GM19043 (cell line): ENCODE results near the gene TRMT61A.
"Not testable (repeated sequence)": the region's sequence is repeated elsewhere in the genome, so short reads cannot be mapped to it uniquely, and the experiment has no call there.

Source experiments
- ATAC-seq: cut with Tn5 transposase; IDR thresholded peaks from one replicate; pipeline ENCODE4 v1.9.1; 2021; ENCODE audit warnings: low read depth; ENCODE audit not compliant: unreplicated experiment

The TRMT61A gene

GRCh38 chr14:103521951-103522563 lies 6.9 kb upstream of the TRMT61A start:
- no peak for ATAC-seq

DNA sequence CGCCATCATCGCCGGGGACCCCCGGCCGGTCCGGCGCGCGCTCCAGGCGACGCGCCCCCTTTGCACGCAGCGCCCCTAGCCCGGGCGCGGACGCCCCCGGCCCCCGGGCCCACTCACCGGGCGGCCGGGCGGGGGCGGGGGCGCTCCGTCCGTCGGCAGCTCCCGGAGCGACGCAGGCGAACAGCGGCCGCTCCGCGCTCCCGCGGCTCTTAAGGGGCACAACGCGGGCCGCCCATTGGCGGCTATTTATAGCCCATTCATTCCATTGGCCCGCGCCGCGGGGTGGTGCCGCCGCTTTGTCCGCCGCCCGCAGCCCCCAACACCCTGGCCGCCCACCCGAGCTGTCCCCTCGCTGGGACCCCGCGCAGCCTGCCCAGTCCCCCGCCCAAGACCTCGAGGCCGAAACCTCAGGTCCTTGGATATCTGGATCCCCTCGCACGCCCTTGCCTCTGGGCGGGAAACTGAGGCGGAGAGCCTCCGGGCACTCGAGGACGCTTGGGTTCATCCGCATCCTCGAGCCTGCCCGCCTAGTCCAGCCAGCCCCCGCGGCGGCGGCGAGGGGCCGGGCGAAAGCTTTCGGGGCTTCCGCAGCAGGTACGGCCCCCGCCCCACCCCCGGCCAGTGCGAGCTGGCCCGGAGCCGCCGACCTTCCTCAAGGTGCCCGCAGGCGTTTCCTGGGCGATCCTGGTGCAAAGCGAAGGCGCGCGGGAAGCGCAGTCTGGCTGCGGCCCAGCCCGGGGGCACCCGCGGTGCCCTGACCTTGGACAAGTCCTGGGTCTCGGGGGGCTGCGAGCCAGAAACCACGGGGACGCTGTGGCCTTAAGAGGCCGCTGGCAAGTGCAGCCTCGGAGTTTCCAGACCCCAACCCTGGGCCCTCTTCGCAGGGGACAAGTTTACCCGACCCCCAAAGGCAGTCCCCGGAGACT lies 6.1 kb upstream of the TRMT61A start, which contains the start of gene CKB:
TSS of gene CKB (minus strand) at position 182 of the 926 bp plus-strand sequence. CDS start 337 bp downstream, outside the sequence.
- ATAC-seq, result no peak

- ATAC-seq, result no peak
Observed at GRCh38 chr14:103523575-103523954, 5.4 kb upstream of the TRMT61A start.

DNA sequence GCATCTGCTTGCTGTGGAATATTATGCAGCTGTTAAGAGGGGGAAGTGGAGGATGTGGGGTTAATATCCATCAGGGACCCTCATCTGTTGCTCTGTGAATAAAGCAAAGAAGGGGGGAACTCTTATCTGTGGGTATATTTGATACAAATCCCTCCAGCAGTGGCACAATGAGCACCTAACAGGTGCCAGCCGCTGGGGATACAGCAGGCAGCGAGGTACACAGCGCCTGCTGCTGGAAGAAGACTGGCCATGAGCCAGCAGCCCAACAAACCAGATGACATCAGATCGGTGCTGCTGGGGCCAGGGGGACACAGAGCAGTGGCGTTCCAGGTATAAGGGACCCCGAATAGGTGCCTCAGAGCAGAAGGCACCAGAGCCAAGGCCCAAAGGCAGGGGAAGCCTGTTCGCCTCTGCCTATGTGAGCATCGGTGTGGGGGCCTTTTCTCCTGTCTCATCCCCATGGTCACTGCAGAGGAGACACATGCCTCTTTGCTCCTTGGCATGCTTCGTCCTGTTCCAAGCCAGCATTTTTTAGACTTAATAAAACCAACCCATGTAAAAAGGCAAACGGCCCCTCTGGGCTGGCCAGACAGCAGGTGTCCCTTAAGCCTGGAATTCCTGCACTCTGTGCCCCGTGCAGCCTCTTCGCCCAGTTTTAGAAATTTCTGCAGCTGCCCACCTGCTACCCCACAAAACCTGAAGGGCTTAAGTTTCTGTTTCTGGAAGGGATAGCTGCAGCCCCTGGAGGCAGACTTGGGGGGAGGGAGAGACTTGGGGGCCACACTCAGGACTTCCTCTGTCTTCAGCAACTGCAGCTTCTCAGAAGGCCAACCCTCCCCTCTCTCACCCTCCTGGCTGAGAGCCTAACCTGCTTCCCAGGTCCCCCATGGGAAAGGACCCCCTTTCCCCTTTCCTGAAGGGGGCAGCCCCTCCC lies 4.7 kb upstream of the TRMT61A start:
- no peak for ATAC-seq

DNA sequence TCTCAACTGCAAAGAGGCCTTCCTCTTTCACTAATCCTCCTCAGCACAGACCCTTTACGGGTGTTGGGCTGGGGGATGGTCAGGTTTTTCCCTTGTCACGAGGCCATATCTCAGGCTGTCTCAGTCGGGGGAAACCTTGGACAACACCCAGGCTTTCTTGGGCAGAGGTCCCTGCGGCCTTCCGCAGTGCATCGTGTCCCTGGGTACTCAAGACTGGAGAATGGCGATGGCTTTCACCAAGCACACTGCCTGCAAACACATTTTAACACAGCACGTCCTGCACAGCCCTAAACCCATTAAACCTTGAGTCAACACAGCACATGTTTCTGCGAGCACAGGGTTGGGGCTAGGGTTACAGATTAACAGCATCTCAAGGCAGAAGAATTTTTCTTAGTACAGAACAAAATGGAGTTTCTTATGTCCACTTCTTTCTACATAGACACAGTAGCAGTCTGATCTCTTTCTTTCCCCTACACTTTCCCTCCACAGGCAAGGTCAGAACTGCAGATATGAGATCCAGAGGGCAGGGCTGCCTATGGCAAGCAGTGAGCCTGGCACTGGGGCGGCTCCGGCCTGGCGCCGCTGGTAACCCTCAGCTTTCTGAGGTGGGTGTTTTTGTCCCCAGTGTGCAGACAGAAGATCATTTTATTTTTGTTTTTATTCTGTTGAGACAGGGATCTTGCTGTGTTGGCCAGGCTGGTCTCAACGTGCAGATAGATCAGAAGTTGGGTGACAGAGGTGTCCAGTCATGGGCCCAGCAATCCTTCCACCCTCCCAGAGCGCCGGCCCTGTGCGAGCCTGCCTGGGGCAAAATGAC lies 3.4 kb upstream of the TRMT61A start:
- not testable (repeated sequence) for ATAC-seq

DNA sequence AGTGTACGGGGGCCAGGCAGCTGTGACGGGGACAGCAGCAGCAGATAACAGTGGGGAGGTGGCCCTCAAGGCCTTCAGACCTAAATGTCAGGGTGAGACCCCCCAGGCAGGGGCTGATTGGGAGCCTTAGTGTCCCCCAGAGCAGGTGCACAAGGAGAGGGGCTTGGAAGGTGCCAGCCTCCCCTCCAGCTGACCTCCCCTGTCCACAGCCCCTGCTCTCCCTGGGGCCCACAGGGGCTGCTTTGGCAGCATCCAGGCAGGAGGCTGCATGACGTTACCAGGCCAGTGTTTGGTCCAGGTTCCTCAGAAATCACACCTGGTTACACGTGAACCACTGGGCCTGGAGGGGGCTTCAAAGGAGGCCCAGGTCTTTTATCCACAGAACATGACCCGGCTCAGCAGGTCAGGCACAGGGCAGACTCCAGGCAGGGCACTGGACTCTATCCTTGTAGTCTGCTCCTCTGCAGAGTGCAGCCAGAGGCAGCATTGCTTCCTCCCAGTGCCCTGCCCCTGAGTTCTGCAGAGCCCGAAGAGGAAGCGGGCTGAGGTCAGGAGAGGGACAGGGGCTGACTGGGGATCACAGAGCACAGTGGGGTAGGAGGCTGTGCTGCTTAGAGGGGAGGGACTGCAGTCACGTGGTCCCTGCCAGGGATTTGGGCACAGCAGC lies 2.6 kb upstream of the TRMT61A start:
- ATAC-seq, result no peak

DNA sequence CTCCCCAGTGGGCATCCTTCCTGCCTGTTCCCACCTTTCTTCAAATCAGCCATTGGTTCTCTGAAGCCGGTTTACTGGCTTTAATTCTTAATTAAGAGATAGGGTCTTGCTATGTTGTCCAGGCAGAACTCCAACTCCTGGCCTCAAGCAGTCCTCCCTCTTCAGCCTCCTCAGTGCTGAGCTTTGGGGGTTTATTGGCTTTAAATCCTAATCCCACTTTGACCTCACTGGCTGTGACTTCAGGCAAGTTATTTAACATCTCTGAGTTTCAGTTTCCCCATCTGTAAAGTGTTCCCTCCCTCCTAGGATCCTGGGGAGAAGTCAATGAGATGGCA lies 2.1 kb upstream of the TRMT61A start:
- no peak for ATAC-seq

DNA sequence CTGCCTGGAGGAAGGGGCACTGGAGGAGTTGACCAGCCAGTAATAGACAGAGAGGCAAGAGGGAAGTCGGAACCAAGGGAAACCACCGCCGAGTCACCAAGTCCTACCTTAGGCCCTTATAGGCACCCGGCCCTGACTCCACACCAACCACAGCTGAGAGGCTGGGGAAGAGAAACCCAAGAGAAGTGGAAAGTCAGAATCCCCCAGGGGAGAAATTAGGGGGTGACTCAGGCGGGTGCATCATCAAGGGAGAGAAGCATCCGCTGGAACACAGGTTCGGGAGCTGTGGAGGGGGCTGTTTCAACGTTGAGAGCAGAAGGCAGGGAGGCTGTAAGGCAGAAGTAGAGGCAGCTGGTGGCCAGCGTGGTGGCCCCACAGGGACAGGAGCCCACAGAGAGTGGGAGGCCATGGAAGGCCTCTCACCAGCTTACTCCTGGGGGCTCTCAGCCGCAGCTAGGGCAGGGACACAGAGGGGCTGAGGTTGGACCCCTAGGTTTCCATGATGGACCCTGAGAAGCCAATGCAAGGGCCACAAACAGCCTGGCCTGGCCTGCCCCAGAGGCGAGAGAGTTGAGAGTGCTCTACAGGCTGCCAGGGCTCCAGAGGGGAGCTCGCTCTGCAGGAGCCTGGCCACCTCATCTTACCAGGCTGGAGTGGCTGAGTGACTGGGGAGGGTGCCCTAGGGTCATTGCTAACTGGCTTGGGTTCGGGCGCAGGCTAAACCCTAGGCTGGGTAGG lies 1.4 kb upstream of the TRMT61A start:
- peak; percentile 77 for ATAC-seq

DNA sequence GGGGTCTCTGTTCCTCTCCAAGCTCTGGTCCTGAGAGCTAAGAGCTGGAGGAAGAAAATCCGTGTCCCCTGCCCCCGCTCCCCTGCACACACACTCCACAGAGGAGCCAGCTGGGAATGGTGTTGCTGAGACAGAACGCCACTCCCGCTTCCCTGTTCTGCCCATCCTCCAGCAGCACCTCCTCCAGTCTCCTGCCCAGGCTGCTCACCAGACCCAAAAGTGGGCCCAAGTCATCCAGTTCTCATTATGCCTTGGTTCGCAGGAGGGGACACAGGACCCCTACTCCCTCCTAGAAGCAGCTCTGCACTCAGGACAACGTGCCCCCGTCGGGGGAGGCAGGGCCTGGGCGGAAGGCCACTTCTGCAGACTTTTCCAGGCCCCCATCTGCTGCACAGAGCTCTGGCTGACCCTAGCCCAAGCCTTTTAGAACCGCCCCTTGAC lies 830 bp upstream of the TRMT61A start:
- ATAC-seq, result no peak

DNA sequence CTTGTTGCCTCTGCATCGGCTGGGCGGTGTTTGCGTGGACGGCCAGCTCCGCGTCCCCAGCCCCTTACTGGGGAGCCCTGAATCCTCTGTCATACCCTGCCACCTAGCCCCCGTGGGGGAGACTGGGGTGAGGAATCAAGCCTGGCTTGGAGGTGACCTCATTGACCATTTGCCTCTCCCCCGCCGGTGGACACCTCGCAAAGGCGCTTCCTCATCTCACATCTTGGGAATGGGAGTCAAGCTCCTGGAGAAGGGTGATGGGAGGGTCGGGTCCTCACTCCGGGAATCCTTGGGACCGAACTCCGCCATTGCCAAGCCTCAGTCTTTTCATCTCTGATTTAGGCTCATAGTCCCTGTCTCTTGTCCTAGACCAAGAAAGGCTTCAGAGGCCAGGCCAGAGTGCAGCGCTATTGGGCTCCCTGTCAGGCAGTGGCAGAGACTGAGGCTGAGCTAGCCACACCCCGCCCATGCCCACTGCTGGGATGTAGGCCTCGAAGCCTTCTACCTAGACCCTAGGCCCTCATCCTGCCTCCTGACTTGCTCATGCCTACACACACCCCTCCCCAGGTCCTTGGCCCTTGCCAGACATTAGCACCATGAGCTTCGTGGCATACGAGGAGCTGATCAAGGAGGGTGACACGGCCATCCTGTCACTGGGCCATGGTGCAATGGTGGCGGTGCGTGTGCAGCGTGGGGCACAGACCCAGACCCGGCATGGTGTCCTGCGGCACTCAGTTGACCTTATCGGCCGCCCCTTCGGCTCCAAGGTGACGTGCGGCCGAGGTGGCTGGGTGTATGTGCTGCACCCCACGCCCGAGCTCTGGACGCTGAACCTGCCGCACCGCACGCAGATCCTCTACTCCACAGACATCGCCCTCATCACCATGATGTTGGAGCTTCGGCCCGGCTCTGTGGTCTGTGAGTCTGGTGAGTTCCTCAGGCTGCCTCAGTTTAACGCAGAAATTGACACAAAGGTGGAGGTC lies 678 bp downstream of the TRMT61A start:
- no peak for ATAC-seq

GRCh38 chr14:103530390-103530789 lies 1.4 kb downstream of the TRMT61A start:
- ATAC-seq, result no peak

DNA sequence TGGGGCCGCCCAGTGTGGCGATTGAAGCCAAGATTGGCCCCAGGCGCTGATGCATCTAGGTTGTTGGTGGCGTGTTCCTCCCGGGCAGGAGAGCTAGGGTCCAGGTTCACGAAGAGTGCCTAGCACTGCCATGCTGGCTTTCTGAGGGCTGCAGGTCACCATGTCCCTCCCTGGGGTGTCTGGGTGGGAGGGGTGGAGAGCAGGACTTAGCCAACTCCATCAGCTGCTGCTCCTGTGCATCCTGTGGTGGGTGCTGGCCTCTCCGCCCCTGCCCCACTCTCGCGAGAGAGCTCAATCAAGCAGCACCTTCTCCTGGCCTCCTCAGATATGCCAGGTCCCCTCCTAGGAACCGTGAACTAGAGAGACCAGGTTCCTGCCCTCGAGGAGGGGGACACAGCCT lies 1.8 kb downstream of the TRMT61A start:
- ATAC-seq, result no peak

- ATAC-seq, result no peak
Observed at GRCh38 chr14:103531421-103532215, 2.6 kb downstream of the TRMT61A start.

DNA sequence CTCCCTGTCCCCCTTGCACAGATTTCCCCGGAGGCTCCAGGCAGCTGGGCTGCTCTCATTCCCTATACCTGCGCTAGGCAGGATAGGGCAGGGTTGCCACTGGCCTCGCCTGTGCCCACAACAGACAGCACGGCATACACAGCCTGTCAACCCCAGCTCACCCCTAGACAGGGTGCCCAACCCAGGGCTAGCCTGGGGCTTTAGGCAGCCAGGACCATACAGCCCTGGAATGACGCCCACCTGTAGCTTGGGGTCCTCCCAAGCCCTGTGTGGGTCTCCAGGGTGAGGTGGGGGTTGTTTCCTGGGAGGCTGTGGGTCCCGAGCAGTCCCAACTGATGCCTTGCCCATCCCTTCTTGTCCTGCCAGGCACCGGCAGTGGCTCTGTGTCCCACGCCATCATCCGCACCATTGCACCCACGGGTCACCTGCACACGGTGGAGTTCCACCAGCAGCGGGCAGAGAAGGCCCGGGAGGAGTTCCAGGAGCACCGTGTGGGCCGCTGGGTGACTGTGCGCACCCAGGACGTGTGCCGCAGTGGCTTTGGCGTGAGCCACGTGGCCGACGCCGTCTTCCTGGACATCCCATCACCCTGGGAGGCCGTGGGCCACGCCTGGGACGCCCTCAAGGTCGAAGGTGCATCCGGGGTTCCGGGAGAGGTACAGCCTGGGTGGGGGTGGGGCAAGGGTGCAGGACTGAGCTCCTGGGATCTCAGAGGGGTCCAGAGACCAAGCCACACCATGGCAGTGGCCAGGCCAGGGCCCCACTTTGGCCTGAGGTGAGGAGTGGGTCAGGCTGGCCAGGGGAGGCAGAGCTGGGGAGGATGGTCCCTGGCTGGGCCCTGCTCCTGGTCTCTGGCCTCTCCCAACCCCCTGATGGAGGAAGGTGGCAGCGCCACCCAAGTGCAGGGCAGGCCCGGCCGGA lies 3.5 kb downstream of the TRMT61A start:
- ATAC-seq, result no peak

GRCh38 chr14:103533137-103533998 lies 4.4 kb downstream of the TRMT61A start:
- ATAC-seq, result no peak
